Omental fat pad (tissue), 4 donors: ENCODE results near the gene UST. TPM values are rescaled to one million over a fixed set of nuclear protein-coding genes. Genes with fewer than 3 reads are reported as not detected.

ENCODE experiments used
- ATAC-seq: fragments of 150-250 bp; one replicate; pipeline ENCODE4 v1.9.1; 2016; ENCODE audit warnings: mild to moderate bottlenecking, moderate library complexity; ENCODE audit not compliant: low FRiP score
- DNase-seq: peaks from one replicate; pipeline ENCODE4 v3.0.0-alpha.2; 2019; ENCODE audit warnings: low spot score
- total RNA-seq, 4 donors: library from RNA; depleted of rRNA; stranded (reverse); fragments of >200 nt; gene quantifications; one replicate each; pipeline ENCODE4 v1.1.0, GENCODE V29; 2016
- TF ChIP-seq, protein P1 (sequence below), 3 donors: fragments of 450-650 bp; IDR thresholded peaks; one replicate each; pipeline ENCODE4 v1.5.1; 2016 to 2017; ENCODE audit warnings: antibody characterized with exemption in 3 of 3, mild to moderate bottlenecking in 3 of 3, moderate library complexity in 2 of 3

UST gene
- total RNA-seq, 4 donors from 2014 or later = 9.2 to 20.8 (median 15.0) TPM

- TF ChIP-seq, protein P1, sequence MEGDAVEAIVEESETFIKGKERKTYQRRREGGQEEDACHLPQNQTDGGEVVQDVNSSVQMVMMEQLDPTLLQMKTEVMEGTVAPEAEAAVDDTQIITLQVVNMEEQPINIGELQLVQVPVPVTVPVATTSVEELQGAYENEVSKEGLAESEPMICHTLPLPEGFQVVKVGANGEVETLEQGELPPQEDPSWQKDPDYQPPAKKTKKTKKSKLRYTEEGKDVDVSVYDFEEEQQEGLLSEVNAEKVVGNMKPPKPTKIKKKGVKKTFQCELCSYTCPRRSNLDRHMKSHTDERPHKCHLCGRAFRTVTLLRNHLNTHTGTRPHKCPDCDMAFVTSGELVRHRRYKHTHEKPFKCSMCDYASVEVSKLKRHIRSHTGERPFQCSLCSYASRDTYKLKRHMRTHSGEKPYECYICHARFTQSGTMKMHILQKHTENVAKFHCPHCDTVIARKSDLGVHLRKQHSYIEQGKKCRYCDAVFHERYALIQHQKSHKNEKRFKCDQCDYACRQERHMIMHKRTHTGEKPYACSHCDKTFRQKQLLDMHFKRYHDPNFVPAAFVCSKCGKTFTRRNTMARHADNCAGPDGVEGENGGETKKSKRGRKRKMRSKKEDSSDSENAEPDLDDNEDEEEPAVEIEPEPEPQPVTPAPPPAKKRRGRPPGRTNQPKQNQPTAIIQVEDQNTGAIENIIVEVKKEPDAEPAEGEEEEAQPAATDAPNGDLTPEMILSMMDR (IDR thresholded peaks at IDR 0.05) = no peak
- DNase-seq = no peak
These were observed 307.2 kb downstream of the UST start for GRCh38 chr6:149053848-149054558.

DNA sequence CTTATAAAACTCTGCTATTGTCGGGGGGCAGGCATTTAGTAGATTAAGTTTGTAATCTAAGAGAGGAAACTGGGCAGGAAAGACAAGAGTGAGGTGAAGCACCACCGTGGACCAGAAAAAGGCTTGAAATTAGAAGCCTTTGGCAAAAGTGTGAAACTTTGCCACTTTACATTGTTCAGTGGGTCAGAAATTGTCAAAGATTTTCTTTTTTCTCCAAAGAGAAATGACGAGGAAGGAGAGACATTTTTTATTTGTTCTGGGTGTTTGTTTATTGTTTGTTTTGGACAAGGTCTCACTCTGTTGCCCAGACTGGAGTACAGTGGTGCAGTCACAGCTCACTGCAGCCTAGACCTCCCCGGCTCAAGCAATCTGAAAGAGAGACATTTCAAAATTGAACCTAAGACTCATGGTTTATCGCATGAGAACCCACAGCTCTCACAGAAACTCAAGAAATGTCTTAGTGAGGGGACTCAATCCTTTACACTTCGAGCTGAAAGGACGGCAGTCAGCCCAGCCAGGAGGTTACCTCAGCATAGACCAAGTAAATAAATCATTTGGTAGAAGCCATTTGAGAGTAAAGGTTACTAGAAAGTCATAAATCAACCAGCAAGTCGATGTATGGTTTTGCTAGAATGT is 307.8 kb downstream of the UST start:
- no peak for DNase-seq
- TF ChIP-seq, protein P1 (IDR thresholded peaks at IDR 0.05) = no peak
- ATAC-seq = no peak

More at GRCh38 chr6:149053848-149054558, 307.2 kb downstream of the UST start:
- no peak for ATAC-seq

DNA sequence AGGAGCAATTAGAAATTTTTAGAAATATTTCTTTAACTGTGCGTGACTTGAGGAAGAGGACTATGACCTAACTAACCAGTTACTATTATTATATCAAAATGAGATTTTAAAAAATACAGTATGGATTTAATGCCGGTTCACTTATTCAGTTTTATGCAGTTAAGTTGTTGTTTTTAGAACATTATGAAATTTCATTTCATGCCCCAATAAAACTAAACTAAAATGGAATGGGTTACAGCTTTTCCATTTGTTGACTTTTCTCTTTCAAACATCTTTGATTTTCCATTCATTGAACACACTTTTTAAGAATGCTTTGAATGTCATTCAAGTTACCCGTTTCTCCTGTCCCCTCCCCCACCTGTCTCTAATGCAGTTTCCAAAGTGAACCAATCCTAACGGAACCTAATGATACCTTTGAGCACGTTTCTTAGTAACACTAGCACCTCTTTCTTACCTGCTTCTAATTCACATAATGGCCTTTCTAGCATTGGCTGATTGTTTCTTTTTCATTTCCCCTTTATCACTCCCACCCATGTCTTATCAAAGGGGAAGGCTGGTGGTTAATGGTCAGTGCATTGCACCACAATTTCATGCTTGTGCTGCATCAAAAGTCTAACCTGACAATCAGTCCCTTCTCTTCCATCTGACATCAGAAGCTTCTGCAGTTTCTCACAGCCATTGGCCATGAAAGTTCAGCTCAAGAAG is 308.5 kb downstream of the UST start:
- no peak for ATAC-seq
- TF ChIP-seq, protein P1 (IDR thresholded peaks at IDR 0.05) = no peak

DNA sequence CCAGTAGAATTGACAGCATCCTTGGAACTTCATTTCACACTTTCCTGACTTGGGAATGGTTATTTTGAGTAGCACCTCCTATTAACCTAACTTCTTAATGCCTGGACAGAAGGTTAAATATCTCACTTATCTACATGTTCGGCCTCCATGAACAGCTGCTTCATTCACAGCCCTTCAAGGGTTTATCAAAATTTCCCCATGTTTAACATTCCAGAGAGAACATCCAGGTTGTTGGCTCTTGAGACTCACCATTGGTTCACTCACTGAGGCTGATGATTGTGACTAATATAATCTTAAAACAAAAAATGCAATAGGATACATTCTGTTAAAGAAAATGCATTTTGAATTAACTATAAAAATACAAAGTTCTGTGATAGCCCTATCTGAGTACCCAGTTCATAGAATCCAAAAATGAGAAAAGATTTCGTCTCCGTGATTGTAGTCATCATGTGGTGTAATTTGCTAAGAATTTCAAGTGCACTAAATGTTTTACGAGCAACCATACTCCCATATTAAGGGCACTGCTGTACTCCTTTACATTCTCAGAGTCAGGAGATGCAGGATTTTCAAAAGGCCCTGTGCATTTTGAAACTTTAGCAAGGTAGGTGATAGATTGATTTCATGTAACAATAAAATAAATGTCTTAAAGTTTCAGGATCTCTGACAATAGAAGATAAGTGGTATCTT is 310.1 kb downstream of the UST start:
- ATAC-seq (no peak), DNase-seq (no peak)
- TF ChIP-seq, protein P1 (IDR thresholded peaks at IDR 0.05) = no peak

More for the DNA sequence above, 308.5 kb downstream of the UST start:
- DNase-seq = no peak

- TF ChIP-seq, protein P1 (IDR thresholded peaks at IDR 0.05) = no peak
- ATAC-seq (no peak), DNase-seq (no peak)
These were observed 310.6 kb downstream of the UST start for GRCh38 chr6:149057464-149057840.

GRCh38 chr6:149059557-149059956 is 312.7 kb downstream of the UST start:
- ATAC-seq (no peak), DNase-seq (no peak)
- TF ChIP-seq, protein P1 (IDR thresholded peaks at IDR 0.05) = no peak
